Measurements from ENCODE around the gene IGF2BP2. TPM values are rescaled to one million over a fixed set of nuclear protein-coding genes. Genes with fewer than 3 reads are reported as not detected.

Gene IGF2BP2
- total and polyA plus RNA-seq, 9 of the 15 experiments (the other 6 are each of a cell fraction or from before 2014, with no cell fraction given), result 3.2 to 59.6 (median 30.5) TPM

- TF ChIP-seq LARP7 (IDR thresholded peaks at IDR 0.05), result no peak
- peak; percentile 75 for TF ChIP-seq TEAD4 (IDR thresholded peaks at IDR 0.05; ENCODE audit: low read length)
- TF ChIP-seq TEAD4 (CRISPR knock-in tag; IDR thresholded peaks at IDR 0.05; ENCODE audit: borderline replicate concordance), result no peak
- no peak for TF ChIP-seq ELK3 (CRISPR knock-in tag; IDR thresholded peaks at IDR 0.05)
- TF ChIP-seq ARID1B (IDR thresholded peaks at IDR 0.05), result peak; percentile 72
- no peak for TF ChIP-seq GTF2E2 (tag; IDR thresholded peaks at IDR 0.05)
- TF ChIP-seq CEBPB (tag; IDR thresholded peaks at IDR 0.05), result peak; percentile 62
- TF ChIP-seq ZNF780A (CRISPR knock-in tag; IDR thresholded peaks at IDR 0.05), result no peak
- TF ChIP-seq SMARCE1 (IDR thresholded peaks at IDR 0.05), result peak; percentile 54; the same call in 1 of the 2 replicates
- no peak for TF ChIP-seq YY1 (IDR thresholded peaks at IDR 0.05; ENCODE audit: borderline replicate concordance in 1 of 3, control insufficient read depth in 1 of 3, extremely low read depth in 1 of 3, insufficient read depth in 3 of 3, insufficient read length in 1 of 3, insufficient replicate concordance in 2 of 3, low read depth in 1 of 3, low read length in 2 of 3)
- 0 out of 2 replicates have a peak, but pooled peaks have one; percentile 18 for TF ChIP-seq CTBP1 (IDR thresholded peaks at IDR 0.05; ENCODE audit: borderline replicate concordance)
- no peak for TF ChIP-seq PCBP1 (IDR thresholded peaks at IDR 0.05; ENCODE audit: low read depth, low read length, poor library complexity, severe bottlenecking)
Measured at GRCh38 chr3:185753354-185753753, 71.5 kb downstream of the IGF2BP2 start (continued).
